Suprapubic skin (tissue), 4 donors: Measurements from ENCODE around the gene GLCE. TPM values are rescaled to one million over a fixed set of nuclear protein-coding genes. Genes with fewer than 3 reads are reported as not detected.
A peak's percentile ranks its signal among the peaks of the same experiment; 100 is the strongest.

ENCODE experiments used
- DNase-seq, 2 donors: peaks; one replicate each; pipeline ENCODE4 v3.0.0-alpha.2; 2019; ENCODE audit warnings: low spot score in 2 of 2
- H3K27ac ChIP-seq: fragments of 200-600 bp; sonication (generic); one replicate; pipeline ENCODE4 v1.5.1; 2019
- H3K27me3 ChIP-seq: fragments of 200-600 bp; sonication (generic); one replicate; pipeline ENCODE4 v1.5.1; 2019
- H3K36me3 ChIP-seq: fragments of 200-600 bp; sonication (generic); one replicate; pipeline ENCODE4 v1.5.1; 2019
- H3K4me1 ChIP-seq: fragments of 200-600 bp; sonication (generic); one replicate; pipeline ENCODE4 v1.5.1; 2019
- H3K4me3 ChIP-seq: fragments of 200-600 bp; sonication (generic); one replicate; pipeline ENCODE4 v1.5.1; 2019; ENCODE audit warnings: mild to moderate bottlenecking
- H3K9me3 ChIP-seq: fragments of 200-600 bp; sonication (generic); one replicate; pipeline ENCODE4 v1.5.1; 2019
- EP300 ChIP-seq: sonication (generic); formaldehyde crosslinking; IDR thresholded peaks from one replicate; pipeline ENCODE4 v1.6.1; 2017; ENCODE audit warnings: antibody characterized with exemption
- POLR2A ChIP-seq, 2 donors: fragments of 450-650 bp; IDR thresholded peaks; one replicate each; pipeline ENCODE4 v1.6.1; 2017; ENCODE audit warnings: antibody characterized with exemption in 2 of 2, mild to moderate bottlenecking in 2 of 2, moderate library complexity in 2 of 2
- POLR2AphosphoS5 ChIP-seq, 3 donors: sonication (generic); formaldehyde crosslinking; IDR thresholded peaks; one replicate each; pipeline ENCODE4 v1.6.1; 2017; ENCODE audit warnings: antibody characterized with exemption in 3 of 3
- WGBS: methylation state at CpG from one replicate; pipeline ENCODE4 v1.1.5; 2018; 5-methylcytosine and 5-hydroxymethylcytosine counted together
- total RNA-seq, 4 donors: library from RNA; depleted of rRNA; stranded (reverse); fragments of >200 nt; gene quantifications; one replicate each; pipeline ENCODE4 v1.1.0, GENCODE V29; 2016
- TF ChIP-seq, protein P1 (sequence below), 2 donors: fragments of 200-600 bp in 1 of 2; fragments of 450-650 bp in 1 of 2; sonication (generic) in 1 of 2; IDR thresholded peaks; one replicate each; pipeline ENCODE4 v1.5.1; 2016 to 2019; ENCODE audit warnings: antibody characterized with exemption in 2 of 2, mild to moderate bottlenecking in 1 of 2, moderate library complexity in 1 of 2

The GLCE gene
- total RNA-seq, 4 donors from 2014 or later, result 16.1 to 18.9 (median 16.9) TPM

DNA sequence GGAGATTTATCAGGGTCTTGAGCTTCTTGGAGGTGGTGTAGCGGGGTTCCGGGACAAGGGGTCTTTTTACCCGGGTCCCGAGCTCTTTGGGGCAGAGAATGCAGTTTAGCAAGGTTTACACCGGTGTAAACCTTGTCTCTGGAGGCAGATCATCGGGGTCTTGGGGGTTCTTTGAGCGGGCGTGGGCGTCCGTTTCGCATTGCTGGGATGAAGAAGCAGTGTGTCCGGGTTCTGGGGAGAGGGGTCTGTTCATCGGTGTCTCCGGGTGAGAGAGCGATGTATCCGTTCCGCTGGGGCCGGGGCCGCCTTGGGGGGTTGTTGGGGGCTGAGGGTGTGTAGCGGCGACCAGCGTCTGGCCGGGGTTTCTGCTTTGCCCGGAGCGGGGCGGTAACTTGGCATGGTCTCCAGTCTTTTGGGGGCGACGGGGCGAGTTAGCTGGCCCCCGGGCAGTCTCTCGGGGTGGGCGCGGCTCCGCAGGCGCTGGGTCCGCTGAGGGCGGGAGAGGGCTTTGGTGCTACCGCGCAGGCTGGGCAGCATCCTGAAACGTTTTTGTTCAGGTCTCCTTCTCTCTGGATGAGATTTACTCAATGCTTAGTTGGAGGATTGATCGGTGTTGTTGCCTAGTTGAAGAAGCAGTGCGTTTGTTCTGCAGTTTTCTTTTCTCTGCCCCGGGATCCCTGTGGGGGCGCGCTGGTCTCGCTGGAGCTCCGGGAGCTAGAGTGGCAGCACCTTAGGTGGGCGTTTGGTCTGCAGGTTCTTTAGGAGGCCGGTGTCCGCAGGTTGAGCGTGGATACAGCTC lies 843 bp downstream of the GLCE start:
- H3K27me3 ChIP-seq, result no peaks in the 10 kb centered on the region
- peaks cover 15% of the 10 kb centered on the region for H3K4me1 ChIP-seq
- no peaks in the 10 kb centered on the region for H3K9me3 ChIP-seq
- peak overlapping the region; percentile 61 for H3K27ac ChIP-seq
- H3K36me3 ChIP-seq, result no peaks in the 10 kb centered on the region
- peak; percentile 79 for DNase-seq
- H3K4me3 ChIP-seq, result peak overlapping the region; percentile 72
- WGBS, result under 1% methylated on average over 50 of the region's 51 CpGs
- TF ChIP-seq POLR2AphosphoS5 (IDR thresholded peaks at IDR 0.05) (no peak), POLR2A (IDR thresholded peaks at IDR 0.05) (no peak), EP300 (no peak)
- TF ChIP-seq, protein P1, sequence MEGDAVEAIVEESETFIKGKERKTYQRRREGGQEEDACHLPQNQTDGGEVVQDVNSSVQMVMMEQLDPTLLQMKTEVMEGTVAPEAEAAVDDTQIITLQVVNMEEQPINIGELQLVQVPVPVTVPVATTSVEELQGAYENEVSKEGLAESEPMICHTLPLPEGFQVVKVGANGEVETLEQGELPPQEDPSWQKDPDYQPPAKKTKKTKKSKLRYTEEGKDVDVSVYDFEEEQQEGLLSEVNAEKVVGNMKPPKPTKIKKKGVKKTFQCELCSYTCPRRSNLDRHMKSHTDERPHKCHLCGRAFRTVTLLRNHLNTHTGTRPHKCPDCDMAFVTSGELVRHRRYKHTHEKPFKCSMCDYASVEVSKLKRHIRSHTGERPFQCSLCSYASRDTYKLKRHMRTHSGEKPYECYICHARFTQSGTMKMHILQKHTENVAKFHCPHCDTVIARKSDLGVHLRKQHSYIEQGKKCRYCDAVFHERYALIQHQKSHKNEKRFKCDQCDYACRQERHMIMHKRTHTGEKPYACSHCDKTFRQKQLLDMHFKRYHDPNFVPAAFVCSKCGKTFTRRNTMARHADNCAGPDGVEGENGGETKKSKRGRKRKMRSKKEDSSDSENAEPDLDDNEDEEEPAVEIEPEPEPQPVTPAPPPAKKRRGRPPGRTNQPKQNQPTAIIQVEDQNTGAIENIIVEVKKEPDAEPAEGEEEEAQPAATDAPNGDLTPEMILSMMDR (IDR thresholded peaks at IDR 0.05), result no peak

DNA sequence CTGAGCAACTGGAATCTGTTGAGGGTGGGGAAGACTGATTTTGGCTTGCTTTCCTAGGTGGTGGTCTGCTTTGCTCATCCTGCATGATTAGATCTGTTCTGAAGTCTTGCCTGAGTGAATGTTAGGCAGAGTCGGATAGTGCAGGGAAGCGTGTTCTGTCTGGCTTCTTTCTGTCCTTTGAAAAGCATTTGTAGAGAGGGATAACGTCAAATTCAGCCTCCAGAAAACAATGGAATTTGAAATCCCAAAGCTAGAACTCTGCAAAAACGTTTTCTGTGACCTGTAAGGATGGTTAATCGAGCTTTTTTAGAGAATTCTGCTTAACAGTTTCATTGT lies 1.4 kb downstream of the GLCE start:
- DNase-seq, result no peak
- Histone ChIP-seq H3K9me3 (no peaks in the 10 kb centered on the region), H3K27me3 (no peaks in the 10 kb centered on the region), H3K27ac (no peak overlapping the region), H3K4me1 (peaks cover 15% of the 10 kb centered on the region), H3K36me3 (no peaks in the 10 kb centered on the region), H3K4me3 (peak overlapping the region; percentile 72)
- TF ChIP-seq, protein P1 (IDR thresholded peaks at IDR 0.05), result no peak
- TF ChIP-seq EP300 (no peak), POLR2A (IDR thresholded peaks at IDR 0.05) (no peak), POLR2AphosphoS5 (IDR thresholded peaks at IDR 0.05) (no peak)
- whole genome bisulfite sequencing, result 18% methylated on average over 5 of the region's 5 CpGs

DNA sequence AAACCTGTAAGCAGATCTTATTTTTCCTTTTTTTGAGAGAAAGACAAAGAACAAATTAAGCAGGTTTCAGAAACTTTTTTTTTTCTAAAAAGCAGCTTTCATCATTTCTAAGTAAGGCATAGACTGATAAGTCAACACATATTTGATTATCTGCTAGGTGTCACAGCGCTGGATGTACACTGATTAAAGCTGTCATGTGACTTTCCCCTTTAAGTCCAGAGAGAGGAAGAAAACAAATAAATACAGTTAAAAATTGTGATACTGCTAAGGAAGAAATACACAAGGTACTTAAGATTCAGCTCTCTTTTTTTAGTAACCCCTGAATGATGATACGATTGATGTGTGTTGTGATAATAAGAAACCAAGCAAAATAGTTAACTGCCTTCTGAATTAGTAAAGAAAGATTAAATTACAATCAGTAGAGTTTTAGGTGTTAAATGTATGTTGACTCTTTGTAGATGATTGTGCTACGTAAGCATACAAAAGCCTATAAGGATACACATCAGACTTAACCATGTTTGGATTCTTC lies 2.8 kb downstream of the GLCE start:
- H3K27me3 ChIP-seq, result no peaks in the 10 kb centered on the region
- peaks cover 18% of the 10 kb centered on the region for H3K4me1 ChIP-seq
- WGBS, result 92% methylated on average over 3 of the region's 3 CpGs
- no peak for TF ChIP-seq EP300
- TF ChIP-seq POLR2A (IDR thresholded peaks at IDR 0.05), result no peak
- TF ChIP-seq POLR2AphosphoS5 (IDR thresholded peaks at IDR 0.05), result no peak
- H3K4me3 ChIP-seq, result no peak overlapping the region
- H3K9me3 ChIP-seq, result no peaks in the 10 kb centered on the region
- no peaks in the 10 kb centered on the region for H3K36me3 ChIP-seq
- DNase-seq, result no peak
- H3K27ac ChIP-seq, result no peak overlapping the region

DNA sequence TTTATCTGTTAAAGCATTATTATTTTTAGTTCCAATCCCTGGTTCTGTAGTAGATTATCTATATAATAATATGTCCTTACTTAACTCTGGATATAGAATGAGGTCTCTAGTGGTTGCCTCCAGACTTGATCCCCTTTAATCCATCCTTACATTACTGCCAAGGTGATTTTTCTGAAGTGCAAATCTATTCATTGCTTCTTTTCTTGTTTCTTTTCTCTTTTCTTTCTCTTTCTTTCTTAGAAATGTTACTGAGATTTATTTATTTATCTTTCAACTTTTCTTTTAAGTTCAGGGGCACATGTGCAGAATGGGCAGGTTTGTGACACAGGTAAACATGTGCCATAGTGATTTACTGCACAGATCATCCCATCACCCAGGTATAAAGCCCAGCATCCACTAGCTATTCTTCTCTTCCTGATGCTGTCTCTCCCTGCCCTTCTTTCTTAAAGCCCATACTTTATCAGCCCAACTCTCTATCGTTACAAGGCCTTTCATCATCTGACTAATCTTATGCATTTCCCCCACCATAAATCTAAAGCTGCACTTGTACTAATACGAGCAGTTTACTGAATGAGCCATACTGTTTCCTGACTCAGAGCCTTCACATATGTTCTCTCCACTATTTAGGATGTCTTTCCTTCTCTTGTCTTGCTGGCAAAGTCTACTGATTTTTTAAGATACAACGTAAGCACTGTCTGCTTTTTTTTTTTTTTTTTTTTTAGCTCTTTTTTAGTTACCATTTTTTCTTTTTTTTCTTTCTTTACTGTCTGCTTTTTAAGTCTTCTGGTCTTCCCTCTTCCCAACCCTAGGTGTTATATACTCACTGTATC lies 4.6 kb downstream of the GLCE start:
- no peak for DNase-seq
- Histone ChIP-seq H3K27me3 (no peaks in the 10 kb centered on the region), H3K36me3 (no peaks in the 10 kb centered on the region), H3K4me1 (peaks cover 13% of the 10 kb centered on the region), H3K4me3 (no peak overlapping the region), H3K9me3 (no peaks in the 10 kb centered on the region), H3K27ac (no peak overlapping the region)
- 49% methylated on average over 3 of the region's 3 CpGs for WGBS
- TF ChIP-seq EP300 (no peak), POLR2A (IDR thresholded peaks at IDR 0.05) (no peak), POLR2AphosphoS5 (IDR thresholded peaks at IDR 0.05) (no peak)
- TF ChIP-seq, protein P1 (IDR thresholded peaks at IDR 0.05), result no peak

DNA sequence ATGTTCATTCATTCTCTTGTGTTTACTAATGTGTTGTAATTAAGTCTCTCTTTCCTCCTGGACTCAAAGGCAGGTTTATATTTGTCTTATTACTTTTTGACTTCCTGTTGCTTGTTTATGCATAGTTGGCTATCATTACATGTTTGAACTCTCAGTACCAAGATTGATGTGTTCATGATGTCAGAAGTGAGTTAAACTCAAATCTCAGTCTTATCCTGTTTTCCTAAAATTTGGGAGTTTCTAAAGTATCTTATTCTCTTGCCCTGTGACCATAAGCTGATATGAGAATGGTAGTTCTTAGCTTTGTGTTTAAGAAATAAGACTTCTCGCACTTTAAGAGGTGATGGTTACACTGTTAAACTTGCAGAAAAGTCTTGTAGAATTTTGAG lies 5.2 kb downstream of the GLCE start:
- Histone ChIP-seq H3K36me3 (no peaks in the 10 kb centered on the region), H3K4me1 (peaks cover 13% of the 10 kb centered on the region), H3K27me3 (no peaks in the 10 kb centered on the region), H3K27ac (no peak overlapping the region), H3K9me3 (no peaks in the 10 kb centered on the region), H3K4me3 (no peak overlapping the region)
- 97% methylated on average over 1 of the region's 1 CpG for WGBS
- DNase-seq, result no peak
- TF ChIP-seq, protein P1 (IDR thresholded peaks at IDR 0.05), result no peak
